CD8-positive, alpha-beta memory T cell (primary cell): ENCODE measurements around the gene WDR20. TPM values are rescaled to one million over a fixed set of nuclear protein-coding genes. Genes with fewer than 3 reads are reported as not detected.

Experiments used
- CTCF ChIA-PET: fragments of 350-600 bp; sonication (Branson Sonifier 250); formaldehyde crosslinking; loops from one replicate; lab custom pipeline; 2021; ENCODE audit warnings: antibody characterized with exemption; lab: Charles Lee
- POLR2A ChIA-PET: fragments of 350-600 bp; sonication (Branson Sonifier 250); formaldehyde crosslinking; loops from one replicate; lab custom pipeline; 2021; ENCODE audit warnings: antibody characterized with exemption; lab: Charles Lee
- DNase-seq, 5 donors: peaks; one replicate each; pipeline versions ENCODE4 v3.0.0 to v3.0.0-alpha.2; 2020 to 2022; ENCODE audit warnings: mixed read lengths in 1 of 5
- H3K27ac ChIP-seq: one replicate; pipeline ENCODE4 v1.7.0; 2013; ENCODE audit warnings: low read depth, mild to moderate bottlenecking, low read length, moderate library complexity
- H3K27me3 ChIP-seq: 2 replicates; pipeline ENCODE4 v1.7.0; 2013; ENCODE audit warnings: low read length, mild to moderate bottlenecking; ENCODE audit not compliant: insufficient read depth, poor library complexity, severe bottlenecking
- H3K36me3 ChIP-seq: 2 replicates; pipeline ENCODE4 v1.7.0; 2013; ENCODE audit warnings: mild to moderate bottlenecking, low read length, moderate library complexity; ENCODE audit not compliant: insufficient read depth
- H3K4me1 ChIP-seq: 2 replicates; pipeline ENCODE4 v1.7.0; 2013; ENCODE audit warnings: mild to moderate bottlenecking, low read length, moderate library complexity; ENCODE audit not compliant: insufficient read depth
- H3K4me3 ChIP-seq: 2 replicates; pipeline ENCODE4 v1.7.0; 2013; ENCODE audit warnings: mild to moderate bottlenecking, low read length
- H3K9me3 ChIP-seq: 2 replicates; pipeline ENCODE4 v1.7.0; 2013; ENCODE audit warnings: mild to moderate bottlenecking, low read length
- H3K27ac Mint-ChIP-seq, 8 donors: one replicate each; pipeline ENCODE4 v1.8.0; 2020 to 2021; ENCODE audit warnings: mixed read lengths in 8 of 8, mild to moderate bottlenecking in 6 of 8, inconsistent platforms in 3 of 8, moderate library complexity in 3 of 8
- H3K27me3 Mint-ChIP-seq, 2 donors: one replicate each; pipeline ENCODE4 v1.8.0; 2020 to 2021; ENCODE audit warnings: mixed read lengths in 2 of 2, mild to moderate bottlenecking in 1 of 2, moderate library complexity in 1 of 2
- H3K36me3 Mint-ChIP-seq, 3 donors: one replicate each; pipeline ENCODE4 v1.8.0; 2020 to 2021; ENCODE audit warnings: mixed read lengths in 3 of 3, inconsistent platforms in 1 of 3, mild to moderate bottlenecking in 1 of 3
- H3K4me1 Mint-ChIP-seq, 3 donors: one replicate each; pipeline ENCODE4 v1.8.0; 2020 to 2021; ENCODE audit warnings: mixed read lengths in 3 of 3, inconsistent platforms in 1 of 3, mild to moderate bottlenecking in 1 of 3
- H3K4me3 Mint-ChIP-seq, 7 donors: one replicate each; pipeline ENCODE4 v1.8.0; 2020 to 2021; ENCODE audit warnings: mixed read lengths in 7 of 7, mild to moderate bottlenecking in 6 of 7, moderate library complexity in 4 of 7, inconsistent platforms in 2 of 7
- H3K9me3 Mint-ChIP-seq, 5 donors: one replicate each; pipeline ENCODE4 v1.8.0; 2020 to 2022; ENCODE audit warnings: mixed read lengths in 5 of 5, mild to moderate bottlenecking in 3 of 5, moderate library complexity in 2 of 5, inconsistent platforms in 1 of 5
- polyA plus RNA-seq: library from polyadenylated mRNA; unstranded; fragments of 300-500 nt; fragmentation: Illumina TruSeq; gene quantifications from one replicate; pipeline ENCODE4 v1.2.3, GENCODE V29; 2021
- total RNA-seq, 2 experiments: library from RNA; stranded (reverse); gene quantifications; one replicate each; pipeline ENCODE4 v1.2.3, GENCODE V29; 2021

Gene WDR20, protein sequence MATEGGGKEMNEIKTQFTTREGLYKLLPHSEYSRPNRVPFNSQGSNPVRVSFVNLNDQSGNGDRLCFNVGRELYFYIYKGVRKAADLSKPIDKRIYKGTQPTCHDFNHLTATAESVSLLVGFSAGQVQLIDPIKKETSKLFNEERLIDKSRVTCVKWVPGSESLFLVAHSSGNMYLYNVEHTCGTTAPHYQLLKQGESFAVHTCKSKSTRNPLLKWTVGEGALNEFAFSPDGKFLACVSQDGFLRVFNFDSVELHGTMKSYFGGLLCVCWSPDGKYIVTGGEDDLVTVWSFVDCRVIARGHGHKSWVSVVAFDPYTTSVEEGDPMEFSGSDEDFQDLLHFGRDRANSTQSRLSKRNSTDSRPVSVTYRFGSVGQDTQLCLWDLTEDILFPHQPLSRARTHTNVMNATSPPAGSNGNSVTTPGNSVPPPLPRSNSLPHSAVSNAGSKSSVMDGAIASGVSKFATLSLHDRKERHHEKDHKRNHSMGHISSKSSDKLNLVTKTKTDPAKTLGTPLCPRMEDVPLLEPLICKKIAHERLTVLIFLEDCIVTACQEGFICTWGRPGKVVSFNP
- total RNA-seq (10 to 100 TPM; 32.8 to 35.2 TPM), polyA plus RNA-seq (16.8 TPM)

DNA sequence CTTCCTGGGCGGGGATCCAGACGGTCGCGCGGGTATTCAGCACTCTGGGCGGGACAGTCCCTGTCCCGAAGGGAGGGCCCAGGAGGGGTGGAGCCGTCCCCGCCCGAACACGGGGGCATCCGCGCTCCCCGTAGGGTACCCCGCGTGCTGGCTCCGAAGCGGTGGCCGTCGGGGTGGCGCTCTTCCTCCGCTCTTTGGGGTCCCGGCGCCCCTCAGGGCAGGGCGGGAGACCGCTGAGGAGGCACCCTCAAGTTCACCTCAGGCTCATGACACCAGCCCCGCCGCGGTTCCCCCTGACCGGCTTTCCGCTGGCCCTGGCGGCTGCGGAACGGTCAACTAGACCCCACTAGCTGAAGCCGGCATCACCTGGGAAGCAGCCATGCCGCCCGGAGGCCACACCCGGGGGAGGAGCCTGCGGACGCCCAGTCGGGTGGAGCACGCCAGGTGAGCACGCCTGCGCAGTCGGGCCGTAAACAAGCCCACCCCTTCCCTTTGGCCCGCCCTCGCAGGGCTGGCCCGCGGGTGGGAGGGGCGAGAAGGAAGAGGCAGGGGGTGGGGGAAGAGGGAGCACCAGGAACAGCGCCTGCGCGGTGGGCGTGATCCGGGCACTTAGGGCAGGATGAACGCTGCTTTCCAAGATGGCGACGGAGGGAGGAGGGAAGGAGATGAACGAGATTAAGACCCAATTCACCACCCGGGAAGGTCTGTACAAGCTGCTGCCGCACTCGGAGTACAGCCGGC is at the start of gene WDR20:
Gene WDR20 (plus strand): TSS at position 612 of the 741 bp plus-strand sequence. CDS start 27 bp downstream, at position 639.
- Mint-ChIP-seq H3K4me1 (peaks cover 24 to 37% (median 28%) of the 10 kb centered on the region in 3 donors), H3K4me3 (peak within 1 kb of the TSS; percentile 97 to 99 (median 98)), H3K27me3 (no peaks in the 10 kb centered on the region), H3K9me3 (no peaks in the 10 kb centered on the region), H3K36me3 (peaks cover 0 to 27% (median 0%) of the 10 kb centered on the region in 3 donors), H3K27ac (peak within 1 kb of the TSS; percentile 93 to 99 (median 98))
- peaks cover 15% of the 10 kb centered on the region for H3K4me1 ChIP-seq
- peak within 1 kb of the TSS; percentile 78 for H3K4me3 ChIP-seq
- peak within 1 kb of the TSS; percentile 83 for H3K27ac ChIP-seq
- H3K36me3 ChIP-seq: no peaks in the 10 kb centered on the region
- peak; percentile 99 to 100 (median 99) for DNase-seq
- no peaks in the 10 kb centered on the region for H3K9me3 ChIP-seq
- no peaks in the 10 kb centered on the region for H3K27me3 ChIP-seq
- CTCF ChIA-PET: interaction anchor here (0.7 to 1.5 kb wide), 3 partner anchors 9 to 174 kb away, joined by 3 read pairs; no protein-coding TSS in a partner anchor
- POLR2A ChIA-PET: interaction anchor here (0.6 kb wide), 1 partner anchor 330 kb away, joined by 3 read pairs; no protein-coding TSS in a partner anchor

DNA sequence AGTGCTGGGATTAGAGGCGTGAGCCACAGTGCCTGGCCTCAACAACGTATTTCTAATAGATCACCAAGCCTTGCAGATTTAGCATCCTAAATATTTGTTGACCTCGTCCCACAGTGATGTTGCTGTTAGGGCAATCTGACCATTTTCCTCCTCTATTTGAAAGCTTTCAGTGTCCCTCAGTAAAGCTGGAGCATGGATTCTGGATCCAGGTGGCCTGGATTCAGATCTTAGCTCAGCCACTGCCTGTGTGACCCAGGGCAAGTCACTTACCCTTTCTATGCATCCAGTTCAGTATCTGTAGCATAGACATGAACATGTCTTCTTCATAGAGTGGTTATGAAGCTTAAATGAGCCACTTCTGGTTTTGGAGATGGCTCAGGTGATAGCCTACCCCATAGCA is 49.0 kb upstream of the WDR20 start:
- peaks cover 0 to 9% of the 10 kb centered on the region in 2 donors for H3K27me3 Mint-ChIP-seq
- H3K36me3 ChIP-seq: peaks cover 1% of the 10 kb centered on the region
- peak overlapping the region in 2 of 7 donors; percentile 2 to 98 for H3K4me3 Mint-ChIP-seq
- peak overlapping the region in 5 of 8 donors; percentile 10 to 74 (median 54) for H3K27ac Mint-ChIP-seq
- no peak overlapping the region for H3K27ac ChIP-seq
- H3K36me3 Mint-ChIP-seq: peaks cover 5 to 12% (median 5%) of the 10 kb centered on the region in 3 donors
- H3K9me3 Mint-ChIP-seq: no peaks in the 10 kb centered on the region
- H3K27me3 ChIP-seq: no peaks in the 10 kb centered on the region
- CTCF ChIA-PET: no interaction called here
- H3K4me1 ChIP-seq: peaks cover 18% of the 10 kb centered on the region
- POLR2A ChIA-PET: no interaction called here
- H3K4me1 Mint-ChIP-seq: peaks cover 26 to 30% (median 27%) of the 10 kb centered on the region in 3 donors
- no peak for DNase-seq
- H3K9me3 ChIP-seq: no peaks in the 10 kb centered on the region
- no peak overlapping the region for H3K4me3 ChIP-seq

DNA sequence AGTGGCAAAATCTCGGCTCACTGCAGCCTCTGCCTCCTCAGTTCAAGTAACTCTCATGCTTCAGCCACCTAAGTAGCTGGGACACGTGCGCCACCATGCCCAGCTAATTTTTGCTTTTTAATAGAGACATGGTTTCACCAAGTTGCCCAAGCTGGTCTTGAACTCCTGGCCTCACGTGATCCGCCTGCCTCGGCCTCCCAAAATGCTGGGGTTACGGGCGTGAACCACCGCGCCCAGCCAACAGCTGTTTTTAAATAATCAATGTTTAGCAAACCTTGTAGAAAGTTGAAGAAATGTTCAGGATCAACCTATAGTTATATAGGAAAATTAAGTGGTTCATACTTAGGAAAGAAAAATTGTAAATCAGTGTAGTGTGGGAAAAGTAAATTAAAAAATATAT is 46.9 kb upstream of the WDR20 start:
- DNase-seq: no peak
- POLR2A ChIA-PET: no interaction called here
- Mint-ChIP-seq H3K4me3 (no peak overlapping the region), H3K9me3 (no peaks in the 10 kb centered on the region), H3K27ac (peak overlapping the region in 1 of 8 donors; percentile 63), H3K4me1 (peaks cover 23 to 27% (median 25%) of the 10 kb centered on the region in 3 donors), H3K36me3 (peaks cover 0 to 2% (median 0%) of the 10 kb centered on the region in 3 donors), H3K27me3 (peaks cover 0 to 1% of the 10 kb centered on the region in 2 donors)
- H3K27me3 ChIP-seq: no peaks in the 10 kb centered on the region
- no peaks in the 10 kb centered on the region for H3K9me3 ChIP-seq
- no peaks in the 10 kb centered on the region for H3K36me3 ChIP-seq
- H3K4me3 ChIP-seq: no peak overlapping the region
- CTCF ChIA-PET: interaction anchor here (2.0 kb wide), 1 partner anchor 133 kb away, joined by 6 read pairs; no protein-coding TSS in a partner anchor
- H3K27ac ChIP-seq: no peak overlapping the region
- peaks cover 20% of the 10 kb centered on the region for H3K4me1 ChIP-seq

DNA sequence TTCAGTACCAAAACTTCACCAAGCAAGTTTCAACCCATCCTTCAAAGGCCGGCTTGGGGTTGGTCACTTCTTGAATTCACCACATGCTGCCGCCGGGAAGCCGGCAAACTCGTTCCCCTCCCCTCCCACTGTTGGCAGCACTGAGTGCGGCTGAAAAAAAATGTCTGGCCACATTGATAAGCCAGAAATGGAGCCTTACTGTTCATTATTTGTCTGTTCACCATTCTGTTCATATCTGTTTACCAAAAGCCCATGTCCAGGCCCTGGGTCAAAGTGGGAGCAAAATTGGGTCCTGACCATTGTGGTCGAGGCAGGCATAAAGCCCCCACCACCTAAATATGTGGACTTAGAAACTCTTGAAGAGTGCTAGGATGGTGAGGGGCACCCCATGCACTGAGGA is 45.6 kb upstream of the WDR20 start:
- Histone ChIP-seq H3K4me3 (no peak overlapping the region), H3K27ac (peak overlapping the region; percentile 24), H3K36me3 (no peaks in the 10 kb centered on the region), H3K27me3 (no peaks in the 10 kb centered on the region), H3K9me3 (no peaks in the 10 kb centered on the region), H3K4me1 (peaks cover 7% of the 10 kb centered on the region)
- CTCF ChIA-PET: interaction anchor here (0.7 kb wide), 1 partner anchor 387 kb away, joined by 3 read pairs; no protein-coding TSS in a partner anchor
- H3K4me1 Mint-ChIP-seq: peaks cover 14 to 16% (median 14%) of the 10 kb centered on the region in 3 donors
- no peaks in the 10 kb centered on the region for H3K9me3 Mint-ChIP-seq
- no peaks in the 10 kb centered on the region for H3K36me3 Mint-ChIP-seq
- POLR2A ChIA-PET: no interaction called here
- no peak overlapping the region for H3K27ac Mint-ChIP-seq
- no peak overlapping the region for H3K4me3 Mint-ChIP-seq
- peaks cover 0 to 1% of the 10 kb centered on the region in 2 donors for H3K27me3 Mint-ChIP-seq
- no peak for DNase-seq

DNA sequence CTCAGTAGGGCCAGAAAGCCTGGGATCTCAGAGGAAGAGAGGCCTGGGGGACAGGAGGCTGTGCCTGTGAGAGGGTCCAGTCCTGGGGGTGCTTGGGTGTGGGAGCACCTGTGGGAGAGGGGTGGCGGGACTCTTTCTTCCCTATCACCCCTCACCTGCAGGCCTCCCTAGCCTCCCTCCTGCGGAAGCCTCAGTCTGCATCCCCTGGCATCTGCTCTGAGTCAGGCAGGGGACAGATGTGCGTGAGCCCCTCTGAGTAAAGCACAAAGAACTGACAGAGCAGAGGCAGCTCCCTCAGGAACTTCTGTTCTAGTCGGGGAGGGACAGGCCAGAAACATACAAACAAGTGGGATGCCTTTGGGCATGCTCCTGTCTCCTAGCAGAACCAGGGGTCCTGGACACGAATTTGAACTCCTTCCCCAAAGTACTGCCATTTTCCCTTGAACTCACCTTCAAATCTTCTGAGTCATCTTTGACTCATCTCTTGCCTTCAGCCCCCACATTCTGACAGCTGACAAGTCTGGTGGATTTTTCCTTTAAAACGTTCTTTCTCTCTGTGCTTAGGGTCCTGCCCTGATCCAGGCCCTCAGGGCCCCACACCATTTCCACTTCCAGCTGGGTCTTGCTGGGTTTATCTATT is 44.3 kb upstream of the WDR20 start:
- Histone ChIP-seq H3K27me3 (no peaks in the 10 kb centered on the region), H3K27ac (no peak overlapping the region), H3K4me1 (peaks cover 4% of the 10 kb centered on the region), H3K4me3 (no peak overlapping the region), H3K36me3 (no peaks in the 10 kb centered on the region), H3K9me3 (no peaks in the 10 kb centered on the region)
- H3K9me3 Mint-ChIP-seq: no peaks in the 10 kb centered on the region
- no peaks in the 10 kb centered on the region for H3K36me3 Mint-ChIP-seq
- peak overlapping the region in 3 of 8 donors; percentile 56 to 82 (median 60) for H3K27ac Mint-ChIP-seq
- H3K27me3 Mint-ChIP-seq: no peaks in the 10 kb centered on the region
- DNase-seq: no peak
- POLR2A ChIA-PET: no interaction called here
- H3K4me1 Mint-ChIP-seq: peaks cover 3 to 4% (median 4%) of the 10 kb centered on the region in 3 donors
- no peak overlapping the region for H3K4me3 Mint-ChIP-seq
- CTCF ChIA-PET: interaction anchor here (0.9 to 4.5 kb wide), 17 partner anchors 9 to 388 kb away, joined by 3 to 56 read pairs (median 8); partner anchors contain the start of gene DYNC1H1

DNA sequence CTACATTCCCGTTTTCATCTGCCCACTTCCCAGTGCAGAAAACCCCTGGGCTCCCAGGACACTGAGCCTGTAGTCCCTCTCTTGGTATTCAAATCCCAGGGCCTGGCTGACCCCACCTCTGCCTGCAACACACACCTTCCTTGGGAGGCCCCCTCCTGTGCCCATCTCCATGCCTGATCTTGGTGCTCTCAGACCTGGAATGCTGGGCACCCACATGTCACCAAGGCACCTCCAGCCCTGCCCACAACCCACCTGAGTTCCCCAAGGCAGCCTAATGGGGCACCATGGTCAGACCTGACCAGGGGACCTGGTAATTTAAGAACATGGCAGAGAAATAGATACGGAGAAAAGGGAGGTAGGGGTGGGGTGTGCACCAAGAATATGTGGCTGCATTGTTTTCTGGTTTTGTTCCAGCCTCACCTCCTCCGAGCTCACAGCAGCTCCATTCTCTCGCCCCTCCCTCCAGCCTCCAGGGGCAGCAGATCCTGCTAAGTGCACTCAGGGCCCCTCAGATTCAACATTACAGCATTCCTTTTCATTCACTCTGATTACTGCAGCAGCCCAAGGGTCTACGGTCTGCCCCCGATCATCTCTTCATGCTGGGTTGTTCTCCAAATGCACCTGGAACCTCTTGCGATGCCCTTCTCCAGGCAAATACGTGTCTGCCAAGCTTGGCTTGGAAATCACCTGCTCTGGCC is 43.7 kb upstream of the WDR20 start:
- H3K9me3 Mint-ChIP-seq: no peaks in the 10 kb centered on the region
- no peaks in the 10 kb centered on the region for H3K9me3 ChIP-seq
- H3K4me3 Mint-ChIP-seq: no peak overlapping the region
- H3K36me3 Mint-ChIP-seq: no peaks in the 10 kb centered on the region
- peak overlapping the region in 3 of 8 donors; percentile 56 to 95 (median 82) for H3K27ac Mint-ChIP-seq
- peaks cover 3 to 4% (median 4%) of the 10 kb centered on the region in 3 donors for H3K4me1 Mint-ChIP-seq
- H3K36me3 ChIP-seq: no peaks in the 10 kb centered on the region
- peaks cover 4% of the 10 kb centered on the region for H3K4me1 ChIP-seq
- no peak for DNase-seq
- CTCF ChIA-PET: interaction anchor here (0.8 to 4.5 kb wide), 26 partner anchors 7 to 389 kb away, joined by 3 to 56 read pairs (median 6); partner anchors contain the start of gene DYNC1H1
- no peaks in the 10 kb centered on the region for H3K27me3 ChIP-seq
- H3K27me3 Mint-ChIP-seq: no peaks in the 10 kb centered on the region
- no peak overlapping the region for H3K4me3 ChIP-seq
- no peak overlapping the region for H3K27ac ChIP-seq
- POLR2A ChIA-PET: no interaction called here
